ENCODE measurements around the gene C2orf68. TPM values are rescaled to one million over a fixed set of nuclear protein-coding genes. Genes with fewer than 3 reads are reported as not detected.

C2orf68 gene
- total and polyA plus RNA-seq, 2 of the 13 experiments (the other 11 are each of a cell fraction or from before 2014, with no cell fraction given): 47.1 to 77.4 TPM

DNA sequence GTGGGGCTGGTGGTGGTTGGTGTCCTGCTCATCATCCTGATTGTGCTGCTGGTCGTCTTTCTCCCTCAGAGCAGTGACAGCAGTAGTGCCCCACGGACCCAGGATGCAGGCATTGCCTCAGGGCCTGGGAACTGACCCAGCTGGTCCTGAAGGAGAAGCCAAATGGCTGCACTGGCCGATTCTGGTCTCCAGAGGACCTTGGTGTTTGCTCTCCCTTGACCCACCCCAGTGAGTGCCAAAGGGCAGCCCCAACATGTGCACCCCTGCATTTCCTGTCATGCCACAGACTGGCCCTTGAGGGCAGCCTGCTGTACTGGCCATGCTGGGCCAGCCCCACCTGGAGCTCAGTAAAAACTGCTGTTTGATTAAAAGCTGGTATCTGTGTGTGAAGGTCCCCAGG lies 18.8 kb downstream of the C2orf68 start (continued):
- TF ChIP-seq FOXK2 (IDR thresholded peaks at IDR 0.05) (no peak), ZNF207 (IDR thresholded peaks at IDR 0.05; ENCODE audit: borderline replicate concordance) (no peak), FOXP1 (IDR thresholded peaks at IDR 0.05) (no peak), FOXP1 (CRISPR knock-in tag; IDR thresholded peaks at IDR 0.05) (no peak), CBX2 (IDR thresholded peaks at IDR 0.05; ENCODE audit: low read depth, low read length) (no peak), CBX2 (CRISPR knock-in tag; IDR thresholded peaks at IDR 0.05; ENCODE audit: low read depth) (no peak), ZNF33B (CRISPR knock-in tag; IDR thresholded peaks at IDR 0.05) (no peak), FOSL1 (CRISPR knock-in tag; IDR thresholded peaks at IDR 0.05; ENCODE audit: borderline replicate concordance) (no peak), ZSCAN30 (CRISPR knock-in tag; IDR thresholded peaks at IDR 0.05) (no peak), ZNF564 (CRISPR knock-in tag; IDR thresholded peaks at IDR 0.05) (0 out of 2 replicates have a peak, but pooled peaks have one; percentile 48), ARHGAP35 (CRISPR knock-in tag; IDR thresholded peaks at IDR 0.05; ENCODE audit: borderline replicate concordance) (no peak), CAMTA2 (CRISPR knock-in tag; IDR thresholded peaks at IDR 0.05; ENCODE audit: borderline replicate concordance) (0 out of 2 replicates have a peak, but pooled peaks have one; percentile 62), ZNF780A (CRISPR knock-in tag; IDR thresholded peaks at IDR 0.05) (no peak), ZSCAN29 (CRISPR knock-in tag; conservative IDR thresholded peaks at IDR 0.05) (no peak), ZBTB7B (CRISPR knock-in tag; IDR thresholded peaks at IDR 0.05) (no peak), ZNF7 (CRISPR knock-in tag; IDR thresholded peaks at IDR 0.05) (no peak), ZFP90 (CRISPR knock-in tag; IDR thresholded peaks at IDR 0.05; ENCODE audit: borderline replicate concordance) (no peak), NFATC3 (CRISPR knock-in tag; IDR thresholded peaks at IDR 0.05) (no peak), MBNL3 (CRISPR knock-in tag; conservative IDR thresholded peaks at IDR 0.05) (no peak), ZZZ3 (CRISPR knock-in tag; IDR thresholded peaks at IDR 0.05; ENCODE audit: borderline replicate concordance) (no peak), HDAC1 (CRISPR knock-in tag; IDR thresholded peaks at IDR 0.05) (no peak)
- TF ChIP-seq, protein P1, sequence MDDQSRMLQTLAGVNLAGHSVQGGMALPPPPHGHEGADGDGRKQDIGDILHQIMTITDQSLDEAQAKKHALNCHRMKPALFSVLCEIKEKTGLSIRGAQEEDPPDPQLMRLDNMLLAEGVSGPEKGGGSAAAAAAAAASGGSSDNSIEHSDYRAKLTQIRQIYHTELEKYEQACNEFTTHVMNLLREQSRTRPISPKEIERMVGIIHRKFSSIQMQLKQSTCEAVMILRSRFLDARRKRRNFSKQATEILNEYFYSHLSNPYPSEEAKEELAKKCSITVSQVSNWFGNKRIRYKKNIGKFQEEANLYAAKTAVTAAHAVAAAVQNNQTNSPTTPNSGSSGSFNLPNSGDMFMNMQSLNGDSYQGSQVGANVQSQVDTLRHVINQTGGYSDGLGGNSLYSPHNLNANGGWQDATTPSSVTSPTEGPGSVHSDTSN (CRISPR knock-in tag; IDR thresholded peaks at IDR 0.05; ENCODE audit: borderline replicate concordance): no peak
- TF ChIP-seq, protein P2, sequence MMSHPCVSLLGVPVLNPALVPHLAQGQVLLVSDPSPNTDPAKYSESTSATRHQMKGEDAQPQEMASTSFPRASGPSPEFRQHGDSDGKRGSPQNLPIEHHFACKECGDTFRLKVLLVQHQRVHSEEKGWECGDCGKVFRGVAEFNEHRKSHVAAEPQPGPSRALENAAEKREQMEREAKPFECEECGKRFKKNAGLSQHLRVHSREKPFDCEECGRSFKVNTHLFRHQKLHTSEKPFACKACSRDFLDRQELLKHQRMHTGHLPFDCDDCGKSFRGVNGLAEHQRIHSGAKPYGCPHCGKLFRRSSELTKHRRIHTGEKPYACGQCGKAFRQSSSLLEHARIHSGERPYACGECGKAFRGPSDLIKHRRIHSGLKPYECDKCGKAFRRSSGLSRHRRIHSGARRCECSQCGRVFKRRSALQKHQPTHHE (CRISPR knock-in tag; IDR thresholded peaks at IDR 0.05; ENCODE audit: borderline replicate concordance): no peak
- TF ChIP-seq, protein P3, sequence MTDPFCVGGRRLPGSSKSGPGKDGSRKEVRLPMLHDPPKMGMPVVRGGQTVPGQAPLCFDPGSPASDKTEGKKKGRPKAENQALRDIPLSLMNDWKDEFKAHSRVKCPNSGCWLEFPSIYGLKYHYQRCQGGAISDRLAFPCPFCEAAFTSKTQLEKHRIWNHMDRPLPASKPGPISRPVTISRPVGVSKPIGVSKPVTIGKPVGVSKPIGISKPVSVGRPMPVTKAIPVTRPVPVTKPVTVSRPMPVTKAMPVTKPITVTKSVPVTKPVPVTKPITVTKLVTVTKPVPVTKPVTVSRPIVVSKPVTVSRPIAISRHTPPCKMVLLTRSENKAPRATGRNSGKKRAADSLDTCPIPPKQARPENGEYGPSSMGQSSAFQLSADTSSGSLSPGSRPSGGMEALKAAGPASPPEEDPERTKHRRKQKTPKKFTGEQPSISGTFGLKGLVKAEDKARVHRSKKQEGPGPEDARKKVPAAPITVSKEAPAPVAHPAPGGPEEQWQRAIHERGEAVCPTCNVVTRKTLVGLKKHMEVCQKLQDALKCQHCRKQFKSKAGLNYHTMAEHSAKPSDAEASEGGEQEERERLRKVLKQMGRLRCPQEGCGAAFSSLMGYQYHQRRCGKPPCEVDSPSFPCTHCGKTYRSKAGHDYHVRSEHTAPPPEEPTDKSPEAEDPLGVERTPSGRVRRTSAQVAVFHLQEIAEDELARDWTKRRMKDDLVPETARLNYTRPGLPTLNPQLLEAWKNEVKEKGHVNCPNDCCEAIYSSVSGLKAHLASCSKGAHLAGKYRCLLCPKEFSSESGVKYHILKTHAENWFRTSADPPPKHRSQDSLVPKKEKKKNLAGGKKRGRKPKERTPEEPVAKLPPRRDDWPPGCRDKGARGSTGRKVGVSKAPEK (CRISPR knock-in tag; IDR thresholded peaks at IDR 0.05; ENCODE audit: borderline replicate concordance): no peak
- TF ChIP-seq, protein P4, sequence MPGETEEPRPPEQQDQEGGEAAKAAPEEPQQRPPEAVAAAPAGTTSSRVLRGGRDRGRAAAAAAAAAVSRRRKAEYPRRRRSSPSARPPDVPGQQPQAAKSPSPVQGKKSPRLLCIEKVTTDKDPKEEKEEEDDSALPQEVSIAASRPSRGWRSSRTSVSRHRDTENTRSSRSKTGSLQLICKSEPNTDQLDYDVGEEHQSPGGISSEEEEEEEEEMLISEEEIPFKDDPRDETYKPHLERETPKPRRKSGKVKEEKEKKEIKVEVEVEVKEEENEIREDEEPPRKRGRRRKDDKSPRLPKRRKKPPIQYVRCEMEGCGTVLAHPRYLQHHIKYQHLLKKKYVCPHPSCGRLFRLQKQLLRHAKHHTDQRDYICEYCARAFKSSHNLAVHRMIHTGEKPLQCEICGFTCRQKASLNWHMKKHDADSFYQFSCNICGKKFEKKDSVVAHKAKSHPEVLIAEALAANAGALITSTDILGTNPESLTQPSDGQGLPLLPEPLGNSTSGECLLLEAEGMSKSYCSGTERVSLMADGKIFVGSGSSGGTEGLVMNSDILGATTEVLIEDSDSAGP (CRISPR knock-in tag; IDR thresholded peaks at IDR 0.05; ENCODE audit: borderline replicate concordance): peak; percentile 57; the same call in 1 of the 2 replicates
- TF ChIP-seq, protein P5, sequence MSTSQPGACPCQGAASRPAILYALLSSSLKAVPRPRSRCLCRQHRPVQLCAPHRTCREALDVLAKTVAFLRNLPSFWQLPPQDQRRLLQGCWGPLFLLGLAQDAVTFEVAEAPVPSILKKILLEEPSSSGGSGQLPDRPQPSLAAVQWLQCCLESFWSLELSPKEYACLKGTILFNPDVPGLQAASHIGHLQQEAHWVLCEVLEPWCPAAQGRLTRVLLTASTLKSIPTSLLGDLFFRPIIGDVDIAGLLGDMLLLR (CRISPR knock-in tag; IDR thresholded peaks at IDR 0.05): no peak
